Endothelial cell of umbilical vein (primary cell): ENCODE measurements around the gene BCAS2.

Source experiments
- EZH2 ChIP-seq: IDR thresholded peaks from 2 replicates; pipeline ENCODE4 v1.6.1; 2012; ENCODE audit warnings: borderline replicate concordance, low read depth, mild to moderate bottlenecking, moderate library complexity, low read length, inconsistent platforms; ENCODE audit not compliant: severe bottlenecking
- GATA2 ChIP-seq: IDR thresholded peaks from 2 replicates; pipeline ENCODE4 v1.7.0; 2011; ENCODE audit warnings: low read depth, mild to moderate bottlenecking, moderate library complexity, mixed read lengths, low read length; ENCODE audit not compliant: insufficient read length, insufficient read depth
- POLR2A ChIP-seq: IDR thresholded peaks from 2 replicates; pipeline ENCODE4 v1.6.1; 2012; ENCODE audit warnings: low read depth, mild to moderate bottlenecking, control low read depth, low read length
- POLR2AphosphoS5 ChIP-seq: IDR thresholded peaks from 2 replicates; pipeline ENCODE4 v1.6.1; 2012; ENCODE audit warnings: low read depth, mild to moderate bottlenecking, control low read depth, low read length, moderate library complexity; ENCODE audit not compliant: insufficient read depth
- TF ChIP-seq, protein P1 (sequence below), 2 donors: IDR thresholded peaks; 1 replicate in 1 of 2; 2 replicates in 1 of 2; pipeline ENCODE4 v1.5.1; 2011; ENCODE audit warnings: low read length in 2 of 2, mild to moderate bottlenecking in 2 of 2, moderate library complexity in 2 of 2, control low read depth in 1 of 2, inconsistent platforms in 1 of 2, low read depth in 1 of 2; ENCODE audit not compliant: insufficient read depth in 1 of 2; ENCODE audit errors: extremely low read depth in 1 of 2
- TF ChIP-seq, protein P2 (sequence below): IDR thresholded peaks from 2 replicates; pipeline ENCODE4 v1.6.1; 2011; ENCODE audit not compliant: insufficient read depth, insufficient read length

DNA sequence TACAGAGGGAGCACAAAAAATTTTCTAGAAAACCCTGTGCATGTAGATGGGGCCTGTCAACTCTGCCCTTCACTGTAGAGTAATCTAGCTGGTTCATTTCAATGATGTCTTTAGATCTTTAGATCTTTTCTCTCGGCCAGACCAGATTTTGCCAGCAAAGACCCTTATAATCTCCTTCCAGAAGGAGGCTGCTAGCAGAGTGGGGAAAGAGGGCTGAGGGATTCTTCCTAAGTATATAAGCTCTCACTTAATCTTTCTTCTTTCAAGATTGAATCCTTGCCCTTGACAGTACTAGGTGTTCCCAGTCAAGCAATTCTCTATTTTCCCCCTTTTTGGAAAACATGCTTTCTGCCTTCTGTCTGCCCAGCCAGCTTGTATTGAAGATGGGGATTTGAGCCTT is 34.3 kb downstream of the BCAS2 start:
- TF ChIP-seq POLR2A (no peak), EZH2 (no peak), POLR2AphosphoS5 (no peak), GATA2 (no peak)
- TF ChIP-seq, protein P1, sequence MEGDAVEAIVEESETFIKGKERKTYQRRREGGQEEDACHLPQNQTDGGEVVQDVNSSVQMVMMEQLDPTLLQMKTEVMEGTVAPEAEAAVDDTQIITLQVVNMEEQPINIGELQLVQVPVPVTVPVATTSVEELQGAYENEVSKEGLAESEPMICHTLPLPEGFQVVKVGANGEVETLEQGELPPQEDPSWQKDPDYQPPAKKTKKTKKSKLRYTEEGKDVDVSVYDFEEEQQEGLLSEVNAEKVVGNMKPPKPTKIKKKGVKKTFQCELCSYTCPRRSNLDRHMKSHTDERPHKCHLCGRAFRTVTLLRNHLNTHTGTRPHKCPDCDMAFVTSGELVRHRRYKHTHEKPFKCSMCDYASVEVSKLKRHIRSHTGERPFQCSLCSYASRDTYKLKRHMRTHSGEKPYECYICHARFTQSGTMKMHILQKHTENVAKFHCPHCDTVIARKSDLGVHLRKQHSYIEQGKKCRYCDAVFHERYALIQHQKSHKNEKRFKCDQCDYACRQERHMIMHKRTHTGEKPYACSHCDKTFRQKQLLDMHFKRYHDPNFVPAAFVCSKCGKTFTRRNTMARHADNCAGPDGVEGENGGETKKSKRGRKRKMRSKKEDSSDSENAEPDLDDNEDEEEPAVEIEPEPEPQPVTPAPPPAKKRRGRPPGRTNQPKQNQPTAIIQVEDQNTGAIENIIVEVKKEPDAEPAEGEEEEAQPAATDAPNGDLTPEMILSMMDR (IDR thresholded peaks at IDR 0.05; ENCODE audit: extremely low read depth in 1 of 2, insufficient read depth in 1 of 2, low read depth in 1 of 2, low read length in 2 of 2) = no peak
- TF ChIP-seq, protein P2, sequence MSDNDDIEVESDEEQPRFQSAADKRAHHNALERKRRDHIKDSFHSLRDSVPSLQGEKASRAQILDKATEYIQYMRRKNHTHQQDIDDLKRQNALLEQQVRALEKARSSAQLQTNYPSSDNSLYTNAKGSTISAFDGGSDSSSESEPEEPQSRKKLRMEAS = no peak
